Cortex of kidney (tissue), 1 donor: ENCODE measurements around the gene ATP6V1C2.
"Not testable (repeated sequence)": the region's sequence is repeated elsewhere in the genome, so short reads cannot be mapped to it uniquely, and the experiment has no call there.

ENCODE experiments used
- DNase-seq: peaks from one replicate; lab custom pipeline; 2025; lab: John Stamatoyannopoulos, UW

The ATP6V1C2 gene

GRCh38 chr2:10786240-10786982 is 65.0 kb downstream of the ATP6V1C2 start:
- no peak for DNase-seq

DNA sequence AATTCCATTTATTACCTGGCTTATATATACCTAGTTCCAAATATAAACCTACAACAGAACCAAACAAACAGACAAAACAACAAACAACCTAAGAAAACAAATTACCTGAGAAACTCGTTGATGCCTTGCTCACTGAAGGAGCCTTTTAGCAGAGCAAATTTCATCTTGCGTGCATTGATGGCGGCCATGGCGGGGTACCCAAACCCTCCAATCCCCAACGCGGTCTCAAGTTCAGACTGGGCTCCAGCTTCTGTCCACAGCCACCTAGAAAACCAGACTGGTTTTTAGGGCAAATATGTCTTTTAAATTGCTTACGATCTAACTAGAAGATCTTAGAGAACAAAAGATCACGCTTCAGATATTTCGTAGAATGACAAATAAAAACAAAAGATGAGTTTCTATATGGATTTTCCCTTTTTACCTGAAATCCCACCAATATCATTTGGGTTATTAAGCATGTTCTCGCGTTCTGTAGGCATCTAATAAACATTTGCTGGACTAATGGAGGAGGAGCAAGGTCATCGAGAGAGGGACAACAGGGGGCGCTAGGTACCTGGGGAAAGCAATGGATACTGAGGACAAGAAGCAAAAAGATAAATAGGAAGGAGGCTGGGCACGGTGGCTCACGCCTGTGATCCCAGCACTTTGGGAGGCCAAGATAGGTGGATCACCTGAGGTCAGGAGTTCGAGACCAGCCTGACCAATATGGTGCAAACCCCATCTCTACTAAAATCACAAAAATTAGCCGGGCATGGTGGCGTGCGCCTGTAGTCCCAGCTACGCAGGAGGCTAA is 65.9 kb downstream of the ATP6V1C2 start:
- DNase-seq: no peak

GRCh38 chr2:10788855-10789254 is 67.4 kb downstream of the ATP6V1C2 start:
- no peak for DNase-seq

DNA sequence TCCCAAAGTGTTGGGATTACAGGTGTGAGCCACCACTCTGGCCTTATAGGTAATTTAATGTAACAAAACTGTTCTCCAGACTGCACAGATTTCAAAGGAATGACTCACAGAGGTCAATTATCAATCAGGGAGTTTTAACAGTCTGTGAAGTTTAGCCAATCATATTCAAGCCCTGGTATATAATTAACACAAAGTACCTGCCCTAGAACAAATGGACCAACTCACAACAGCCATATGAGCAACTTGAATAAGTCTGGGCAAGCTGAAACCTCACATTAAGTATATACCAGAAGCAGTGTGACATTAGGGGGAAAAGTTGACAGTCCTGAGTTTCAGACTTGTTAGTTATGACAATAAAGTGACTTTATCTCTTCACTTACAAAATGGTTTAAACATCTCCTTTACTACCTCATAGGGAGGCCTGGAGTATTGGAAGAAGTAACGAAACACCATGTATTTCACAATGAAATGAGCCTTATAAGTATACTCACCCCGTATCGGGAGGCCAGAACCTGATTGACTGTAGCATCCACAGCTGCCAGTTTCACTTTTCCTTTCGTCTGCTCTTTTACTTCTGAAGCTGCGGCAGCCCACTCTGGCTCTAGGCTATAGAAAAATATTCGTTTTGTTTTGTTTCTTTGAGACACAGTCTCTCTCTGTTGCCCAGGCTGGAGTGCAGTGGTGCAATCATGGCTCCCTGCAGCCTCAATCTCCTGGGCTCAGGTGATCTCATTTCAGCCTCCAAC is 69.0 kb downstream of the ATP6V1C2 start:
- no peak for DNase-seq

DNA sequence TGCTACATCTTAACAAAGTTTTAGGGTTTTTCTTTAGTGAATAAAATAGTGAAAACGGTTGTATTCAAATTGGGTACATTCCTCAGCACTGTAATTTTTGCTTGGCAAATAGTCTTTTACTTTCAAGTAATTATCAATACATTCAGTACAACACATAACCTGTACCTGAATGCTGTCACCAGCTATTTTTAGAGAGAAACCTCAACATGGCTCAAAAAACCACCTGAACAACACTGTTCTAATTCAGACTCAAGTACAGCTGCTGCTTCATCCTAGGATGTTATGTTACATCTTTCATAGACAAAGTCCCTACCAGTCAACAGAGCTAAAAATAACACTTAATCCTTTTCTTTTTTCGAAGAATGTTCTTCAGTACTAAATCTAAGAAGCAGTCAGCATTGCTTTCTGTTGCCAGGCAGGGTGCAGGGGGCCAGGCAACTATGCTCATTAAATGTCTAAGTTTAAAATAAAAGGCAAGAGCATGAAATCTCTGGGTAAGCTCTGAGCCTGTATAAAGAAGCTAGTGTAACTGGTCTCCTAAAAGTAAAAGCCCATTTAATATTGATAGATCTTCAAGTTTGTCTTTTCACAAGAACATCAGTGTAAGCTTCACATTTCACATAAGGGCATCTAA is 70.7 kb downstream of the ATP6V1C2 start:
- DNase-seq: no peak

- DNase-seq: no peak
Observed at GRCh38 chr2:10792660-10793400, 71.4 kb downstream of the ATP6V1C2 start.

DNA sequence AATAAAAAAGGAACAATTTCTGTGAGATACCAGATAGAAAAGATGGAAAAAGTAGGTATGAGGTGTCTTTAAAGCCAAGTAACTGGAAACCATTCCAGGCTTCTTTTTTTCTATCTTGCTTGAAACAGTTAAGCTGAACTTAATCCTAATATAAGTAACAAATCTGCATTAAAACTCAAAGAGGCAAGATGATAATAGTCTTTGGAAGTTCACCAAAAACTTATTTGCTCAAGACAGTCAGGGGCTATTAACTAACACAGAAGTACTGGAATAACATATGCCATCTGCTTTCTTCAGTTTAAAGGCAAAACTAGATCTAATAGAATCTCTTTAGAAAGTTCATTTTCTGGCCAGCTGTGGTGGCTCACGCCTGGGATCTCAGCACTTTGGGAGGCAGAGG is 72.4 kb downstream of the ATP6V1C2 start:
- no peak for DNase-seq

- no peak for DNase-seq
Observed at GRCh38 chr2:10794876-10795275, 73.4 kb downstream of the ATP6V1C2 start.

GRCh38 chr2:10795508-10796046 is 74.1 kb downstream of the ATP6V1C2 start:
- DNase-seq: no peak

- DNase-seq: no peak
Observed at GRCh38 chr2:10796703-10797102, 75.3 kb downstream of the ATP6V1C2 start.

GRCh38 chr2:10798783-10799182 is 77.4 kb downstream of the ATP6V1C2 start:
- no peak for DNase-seq

- DNase-seq: no peak
Observed at GRCh38 chr2:10800163-10800562, 78.7 kb downstream of the ATP6V1C2 start.

GRCh38 chr2:10802657-10803056 is 81.2 kb downstream of the ATP6V1C2 start:
- DNase-seq: no peak

DNA sequence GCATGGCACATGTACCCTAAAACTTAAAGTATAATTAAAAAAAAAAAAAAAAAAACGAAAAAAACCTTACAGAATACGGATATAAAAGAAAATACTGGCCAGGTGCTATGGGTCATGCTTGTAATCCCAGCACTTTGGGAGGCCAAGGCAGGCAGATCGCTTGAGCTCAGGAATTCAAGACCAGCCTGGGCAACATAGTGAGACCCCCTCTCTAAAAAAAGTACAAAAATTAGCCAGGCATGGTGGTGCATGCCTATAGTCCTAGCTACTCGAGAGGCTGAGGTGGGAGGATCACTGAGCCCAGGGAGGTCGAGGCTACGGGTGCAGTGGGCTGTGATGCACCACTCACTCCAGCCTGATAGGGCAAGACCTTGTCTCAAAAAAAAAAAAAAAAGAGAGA is 84.6 kb downstream of the ATP6V1C2 start:
- not testable (repeated sequence) for DNase-seq

- no peak for DNase-seq
Observed at GRCh38 chr2:10806543-10806942, 85.1 kb downstream of the ATP6V1C2 start.

DNA sequence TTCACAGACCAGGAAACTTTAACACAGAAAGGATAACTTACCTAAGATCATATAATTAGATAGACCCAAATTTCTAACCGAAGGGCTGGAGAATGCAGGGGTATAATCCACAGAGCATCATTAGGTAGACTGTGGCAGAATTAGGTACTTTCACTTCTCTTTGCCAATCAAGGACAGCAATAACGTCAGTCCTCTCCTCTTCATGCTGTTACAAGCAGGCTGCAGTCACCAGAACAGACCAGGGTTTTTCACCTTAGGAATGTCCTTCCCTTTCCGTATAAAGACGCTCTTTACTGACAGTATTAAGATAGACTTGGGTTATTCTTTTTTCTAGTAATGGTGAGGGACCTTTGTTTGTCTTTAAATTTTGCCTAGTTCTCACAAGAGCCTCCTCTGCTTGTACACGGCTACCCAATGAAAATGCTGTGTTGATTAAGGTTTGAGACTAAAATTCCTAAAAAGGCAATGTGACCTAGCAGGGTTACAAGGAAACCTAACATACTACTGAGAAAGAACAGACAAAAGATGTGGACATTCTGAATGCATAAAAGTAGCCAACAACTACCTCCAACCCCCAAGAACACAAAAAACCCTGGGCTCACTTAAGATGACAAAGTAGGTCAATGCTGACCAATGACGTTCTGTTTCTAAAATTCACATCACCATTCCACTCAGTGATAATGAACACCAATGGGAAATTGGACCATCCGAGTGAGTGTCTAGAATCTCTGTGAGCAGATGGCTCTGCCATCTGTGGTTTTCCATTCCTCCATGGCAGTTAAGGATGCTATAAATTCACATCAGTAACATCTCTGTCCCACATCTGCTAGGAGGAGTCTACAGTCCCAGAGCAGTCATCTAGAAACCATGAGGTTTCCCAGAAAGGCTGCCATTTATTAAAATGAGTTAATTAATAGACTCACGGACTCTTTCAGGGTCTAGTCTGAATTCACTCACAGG is 89.1 kb downstream of the ATP6V1C2 start:
- no peak for DNase-seq

DNA sequence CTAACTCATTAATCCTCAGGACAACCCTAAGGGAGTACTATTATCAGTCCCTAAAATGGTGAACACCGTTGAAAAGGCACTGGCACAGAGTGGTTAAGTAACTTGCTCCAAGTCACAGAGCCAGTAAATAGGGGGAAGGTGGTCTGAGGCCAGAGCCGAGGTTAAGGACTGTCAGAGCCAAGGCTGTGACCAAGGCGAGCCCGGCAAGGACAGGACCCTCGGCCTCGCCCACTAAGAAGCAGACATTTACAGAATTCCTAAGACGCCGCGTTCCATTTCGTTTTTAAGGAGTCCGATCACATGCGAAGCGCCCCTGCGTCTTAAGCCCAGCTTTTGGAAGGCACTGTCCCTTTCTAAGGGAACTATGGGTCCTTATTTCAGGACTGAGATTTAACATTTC is 90.1 kb downstream of the ATP6V1C2 start:
- DNase-seq: no peak

DNA sequence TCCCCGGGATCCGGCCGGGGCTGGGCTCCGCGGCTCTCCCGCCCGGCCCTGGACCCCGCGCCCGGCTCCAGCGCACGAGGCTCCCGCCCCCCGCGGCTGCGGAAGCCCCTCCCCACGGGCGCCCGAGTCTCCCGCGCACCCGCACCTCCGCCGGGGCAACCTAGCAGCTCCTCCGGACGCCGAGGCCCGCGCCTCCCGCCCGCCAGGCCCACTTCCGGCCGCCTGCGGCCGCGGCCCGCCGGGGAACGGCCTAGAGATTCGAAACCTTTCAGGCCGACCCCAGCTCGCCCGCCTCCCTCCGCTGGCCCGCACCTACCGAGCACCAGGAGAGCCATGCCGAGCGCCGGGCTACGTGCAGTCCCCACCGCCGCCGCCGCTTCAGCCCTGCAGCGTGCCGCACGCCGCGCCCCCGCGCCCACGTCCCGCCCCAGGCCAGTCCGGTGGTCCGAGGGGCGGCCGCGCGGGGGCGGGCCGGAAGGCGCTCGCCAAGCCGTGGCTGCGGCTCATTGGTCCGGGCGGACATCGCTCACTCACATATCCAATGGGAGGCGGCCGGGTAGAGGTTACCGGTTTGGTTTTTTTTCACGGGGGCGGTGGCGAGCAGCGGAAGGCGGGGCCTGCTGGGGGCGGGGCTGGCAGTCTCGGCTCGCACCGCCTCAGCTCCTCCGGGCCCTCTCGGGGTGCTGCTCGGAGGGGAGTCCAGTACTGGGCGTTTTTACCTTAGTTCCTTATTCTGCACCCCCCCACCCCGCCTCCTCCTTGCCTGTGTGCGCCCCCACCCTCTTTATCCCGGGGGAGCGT is 91.1 kb downstream of the ATP6V1C2 start, which contains the start of gene PDIA6:
Gene PDIA6, minus strand, starts transcription at position 424 of the 801 bp plus-strand sequence. Its CDS starts 89 bp downstream, at position 335.
- peak; percentile 50 for DNase-seq
